Vagina (tissue), 2 donors: ENCODE data around the gene TINCR. TPM values are rescaled to one million over a fixed set of nuclear protein-coding genes. Genes with fewer than 3 reads are reported as not detected.
"Not testable (repeated sequence)": the region's sequence is repeated elsewhere in the genome, so short reads cannot be mapped to it uniquely, and the experiment has no call there.

Experiments used
- DNase-seq, 2 donors: peaks; one replicate each; pipeline ENCODE4 v3.0.0-alpha.2; 2017; ENCODE audit errors: extremely low spot score in 2 of 2
- H3K27ac ChIP-seq: fragments of 200-600 bp; sonication (generic); one replicate; pipeline ENCODE4 v1.5.1; 2019
- H3K27me3 ChIP-seq: fragments of 200-600 bp; sonication (generic); one replicate; pipeline ENCODE4 v1.5.1; 2019
- H3K36me3 ChIP-seq, 2 donors: fragments of 200-600 bp; sonication (generic); one replicate each; pipeline ENCODE4 v1.5.1; 2017 to 2019
- H3K4me1 ChIP-seq: fragments of 200-600 bp; sonication (generic); one replicate; pipeline ENCODE4 v1.5.1; 2019
- H3K4me3 ChIP-seq, 2 donors: fragments of 200-600 bp; sonication (generic); 1 replicate in 1 of 2; 2 replicates in 1 of 2; pipeline ENCODE4 v1.5.1; 2016 to 2019
- H3K9me3 ChIP-seq: fragments of 200-600 bp; sonication (generic); one replicate; pipeline ENCODE4 v1.5.1; 2019
- POLR2A ChIP-seq, 2 donors: fragments of 450-650 bp; IDR thresholded peaks; one replicate each; pipeline ENCODE4 v1.6.1; 2017; ENCODE audit warnings: antibody characterized with exemption in 2 of 2, mild to moderate bottlenecking in 2 of 2, moderate library complexity in 2 of 2
- POLR2AphosphoS5 ChIP-seq, 2 donors: sonication (generic); formaldehyde crosslinking; IDR thresholded peaks; one replicate each; pipeline ENCODE4 v1.9.0; 2017; ENCODE audit warnings: antibody characterized with exemption in 2 of 2, mild to moderate bottlenecking in 2 of 2, low read depth in 1 of 2; ENCODE audit not compliant: insufficient read depth in 1 of 2
- intact Hi-C: fragments of 100-400 bp; cut with DNase I; formaldehyde crosslinking; loops from one replicate; pipeline ENCODE4 v1.15.1; 2023
- total RNA-seq: library from RNA; depleted of rRNA; stranded (reverse); fragments of >200 nt; gene quantifications from one replicate; pipeline ENCODE4 v1.2.3, GENCODE V29; 2016
- TF ChIP-seq, protein P1 (sequence below), 3 experiments: fragments of 450-650 bp in 2 of 3; fragments of 200-600 bp in 1 of 3; sonication (generic) in 1 of 3; IDR thresholded peaks; one replicate each; pipeline ENCODE4 v1.5.1; 2017 to 2019; ENCODE audit warnings: antibody characterized with exemption in 3 of 3, mild to moderate bottlenecking in 2 of 3, moderate library complexity in 2 of 3

Gene TINCR
- total RNA-seq, 1 donor from 2014 or later: 37.1 TPM

DNA sequence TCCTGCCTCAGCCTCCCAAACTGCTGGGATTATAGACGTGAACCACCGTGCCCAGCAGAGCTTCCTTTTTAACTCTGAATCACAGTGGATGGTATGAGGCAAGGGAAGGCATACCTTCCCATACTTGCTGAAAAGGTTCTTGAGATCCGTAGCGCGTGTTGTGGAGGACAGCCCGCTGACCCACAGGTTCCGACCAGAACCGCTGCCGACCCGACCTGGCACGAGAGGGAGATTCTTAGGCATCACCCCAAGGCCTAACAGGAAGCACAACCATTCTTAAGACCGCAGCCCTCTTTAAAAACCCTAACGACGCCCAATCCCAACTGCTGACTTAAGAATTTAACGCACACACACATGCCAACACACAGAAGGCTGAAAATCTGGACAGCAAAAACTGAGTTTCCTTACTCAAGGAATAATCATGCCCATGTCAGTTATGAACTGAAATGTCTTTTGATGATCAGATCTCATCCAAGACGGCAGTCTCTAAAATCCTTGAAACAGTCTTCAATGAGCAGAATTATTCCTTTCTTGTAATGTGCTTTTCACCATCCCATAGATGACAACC lies 42.2 kb upstream of the TINCR start:
- Histone ChIP-seq H3K27me3 (no peaks in the 10 kb centered on the region), H3K27ac (no peak overlapping the region), H3K4me3 (no peak overlapping the region), H3K4me1 (no peaks in the 10 kb centered on the region), H3K9me3 (no peaks in the 10 kb centered on the region), H3K36me3 (peaks cover 0 to 83% of the 10 kb centered on the region in 2 donors)
- DNase-seq: no peak
- intact Hi-C loops: no loop called here
- TF ChIP-seq, protein P1, sequence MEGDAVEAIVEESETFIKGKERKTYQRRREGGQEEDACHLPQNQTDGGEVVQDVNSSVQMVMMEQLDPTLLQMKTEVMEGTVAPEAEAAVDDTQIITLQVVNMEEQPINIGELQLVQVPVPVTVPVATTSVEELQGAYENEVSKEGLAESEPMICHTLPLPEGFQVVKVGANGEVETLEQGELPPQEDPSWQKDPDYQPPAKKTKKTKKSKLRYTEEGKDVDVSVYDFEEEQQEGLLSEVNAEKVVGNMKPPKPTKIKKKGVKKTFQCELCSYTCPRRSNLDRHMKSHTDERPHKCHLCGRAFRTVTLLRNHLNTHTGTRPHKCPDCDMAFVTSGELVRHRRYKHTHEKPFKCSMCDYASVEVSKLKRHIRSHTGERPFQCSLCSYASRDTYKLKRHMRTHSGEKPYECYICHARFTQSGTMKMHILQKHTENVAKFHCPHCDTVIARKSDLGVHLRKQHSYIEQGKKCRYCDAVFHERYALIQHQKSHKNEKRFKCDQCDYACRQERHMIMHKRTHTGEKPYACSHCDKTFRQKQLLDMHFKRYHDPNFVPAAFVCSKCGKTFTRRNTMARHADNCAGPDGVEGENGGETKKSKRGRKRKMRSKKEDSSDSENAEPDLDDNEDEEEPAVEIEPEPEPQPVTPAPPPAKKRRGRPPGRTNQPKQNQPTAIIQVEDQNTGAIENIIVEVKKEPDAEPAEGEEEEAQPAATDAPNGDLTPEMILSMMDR (IDR thresholded peaks at IDR 0.05): no peak
- TF ChIP-seq POLR2AphosphoS5 (IDR thresholded peaks at IDR 0.05; ENCODE audit: insufficient read depth in 1 of 2, low read depth in 1 of 2) (no peak), POLR2A (IDR thresholded peaks at IDR 0.05) (no peak)

- H3K27me3 ChIP-seq, H3K9me3 ChIP-seq, intact Hi-C loops, H3K4me1 ChIP-seq, H3K27ac ChIP-seq, H3K4me3 ChIP-seq, DNase-seq: not testable (repeated sequence)
- peaks cover 0 to 83% of the 10 kb centered on the region in 2 donors for H3K36me3 ChIP-seq
Measured at GRCh38 chr19:5608766-5609165, 41.0 kb upstream of the TINCR start.

DNA sequence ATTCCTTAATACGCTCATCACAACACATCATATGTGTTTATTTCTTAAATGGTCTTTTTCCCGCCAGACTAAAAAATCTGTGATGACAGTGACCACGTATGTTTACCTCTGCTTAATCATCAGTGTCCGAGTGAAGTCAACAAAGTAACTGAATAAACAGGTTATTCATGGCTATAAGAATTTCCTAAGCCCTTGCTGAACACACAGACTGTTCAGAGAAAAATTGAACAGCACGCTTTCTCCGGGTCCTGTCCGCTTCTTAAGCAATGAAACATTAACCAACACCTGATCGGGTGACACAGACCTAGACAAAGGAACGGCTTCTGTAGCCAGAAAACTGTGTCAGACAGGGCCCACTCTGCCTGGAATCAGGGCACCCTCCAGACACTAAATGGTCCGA lies 40.5 kb upstream of the TINCR start:
- H3K27me3 ChIP-seq: no peaks in the 10 kb centered on the region
- H3K27ac ChIP-seq: no peak overlapping the region
- no peak overlapping the region for H3K4me3 ChIP-seq
- H3K4me1 ChIP-seq: no peaks in the 10 kb centered on the region
- peaks cover 0 to 83% of the 10 kb centered on the region in 2 donors for H3K36me3 ChIP-seq
- no peaks in the 10 kb centered on the region for H3K9me3 ChIP-seq
- TF ChIP-seq, protein P1 (IDR thresholded peaks at IDR 0.05): no peak
- TF ChIP-seq POLR2AphosphoS5 (IDR thresholded peaks at IDR 0.05; ENCODE audit: insufficient read depth in 1 of 2, low read depth in 1 of 2): no peak
- TF ChIP-seq POLR2A (IDR thresholded peaks at IDR 0.05): no peak
- no peak for DNase-seq
- intact Hi-C loops: no loop called here

DNA sequence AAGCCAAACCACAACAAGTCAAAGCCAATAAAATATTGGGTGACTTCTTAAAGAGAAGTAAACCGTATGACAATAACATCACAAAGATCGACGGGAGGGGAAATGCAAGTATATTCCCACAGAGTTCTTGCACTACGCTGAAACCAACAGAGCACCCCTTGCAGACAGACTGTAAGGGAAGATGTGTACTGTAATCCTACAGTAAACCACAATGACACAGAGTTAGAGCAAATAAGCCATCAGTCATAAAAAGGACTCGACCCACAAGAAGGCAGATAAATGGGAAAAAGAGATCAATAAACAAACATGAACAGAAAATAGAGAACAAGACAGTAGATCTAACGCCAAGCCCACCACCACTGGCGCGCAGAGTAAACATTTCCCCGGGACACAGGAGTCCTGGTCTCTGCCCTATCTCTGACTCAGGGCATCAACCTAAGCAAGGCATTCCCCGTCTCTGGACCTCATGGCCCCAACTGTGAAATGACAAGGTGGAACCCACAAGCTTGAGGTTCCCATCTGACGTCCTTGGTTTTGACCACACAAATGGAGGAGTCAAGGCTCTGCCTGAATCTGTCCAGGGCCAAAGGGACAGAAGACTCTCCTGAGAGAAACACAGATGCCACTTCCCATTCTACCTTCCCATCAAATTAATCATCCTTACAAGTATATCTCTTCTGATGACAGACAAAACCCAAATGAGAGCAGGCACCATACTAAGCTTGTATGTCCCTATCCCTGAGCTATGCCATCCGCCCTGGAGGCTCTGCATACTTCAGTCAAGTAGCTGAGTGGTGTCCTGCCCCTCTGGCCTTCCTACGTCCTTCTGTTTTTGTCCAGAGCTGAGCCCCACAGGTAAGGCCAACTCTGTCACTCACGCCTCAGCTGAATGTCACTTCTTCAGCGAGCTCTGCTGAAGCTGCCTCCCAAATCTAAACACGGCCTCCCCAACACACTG lies 39.8 kb upstream of the TINCR start:
- TF ChIP-seq POLR2AphosphoS5 (IDR thresholded peaks at IDR 0.05; ENCODE audit: insufficient read depth in 1 of 2, low read depth in 1 of 2) (no peak), POLR2A (IDR thresholded peaks at IDR 0.05) (no peak)
- TF ChIP-seq, protein P1 (IDR thresholded peaks at IDR 0.05): no peak

DNA sequence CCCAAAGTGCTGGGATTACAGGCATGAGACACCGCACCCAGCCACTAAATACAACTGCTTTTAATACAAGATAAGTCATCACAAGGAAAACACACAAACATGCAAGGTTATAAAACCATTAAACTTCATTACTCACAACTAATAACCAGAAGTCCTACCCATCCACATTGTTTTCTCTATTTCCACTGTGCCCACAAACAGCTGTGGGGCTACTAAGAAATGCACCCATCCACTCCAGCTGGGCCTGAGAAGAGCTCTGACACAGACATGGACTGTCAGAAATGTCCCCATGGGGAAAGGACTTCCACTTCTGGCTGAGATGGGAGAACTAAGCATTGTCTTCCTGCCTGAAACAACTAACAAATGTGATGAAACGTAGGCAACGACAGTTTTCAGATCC lies 37.6 kb upstream of the TINCR start:
- H3K9me3 ChIP-seq: no peaks in the 10 kb centered on the region
- TF ChIP-seq POLR2AphosphoS5 (IDR thresholded peaks at IDR 0.05; ENCODE audit: insufficient read depth in 1 of 2, low read depth in 1 of 2): no peak
- TF ChIP-seq, protein P1 (IDR thresholded peaks at IDR 0.05): no peak
- intact Hi-C loops: no loop called here
- H3K27me3 ChIP-seq: no peaks in the 10 kb centered on the region
- no peak for DNase-seq
- no peak overlapping the region for H3K4me3 ChIP-seq
- H3K27ac ChIP-seq: no peak overlapping the region
- no peaks in the 10 kb centered on the region for H3K4me1 ChIP-seq
- peaks cover 0 to 86% of the 10 kb centered on the region in 2 donors for H3K36me3 ChIP-seq

More for the DNA sequence above, 39.8 kb upstream of the TINCR start:
- Histone ChIP-seq H3K27me3 (no peaks in the 10 kb centered on the region), H3K27ac (no peak overlapping the region), H3K36me3 (peaks cover 0 to 83% of the 10 kb centered on the region in 2 donors), H3K4me3 (no peak overlapping the region), H3K4me1 (no peaks in the 10 kb centered on the region), H3K9me3 (no peaks in the 10 kb centered on the region)
- intact Hi-C loops: no loop called here
- no peak for DNase-seq
